ENCODE results near the gene KRT7.
"Not testable (repeated sequence)": the region's sequence is repeated elsewhere in the genome, so short reads cannot be mapped to it uniquely, and the experiment has no call there.

KRT7 gene

DNA sequence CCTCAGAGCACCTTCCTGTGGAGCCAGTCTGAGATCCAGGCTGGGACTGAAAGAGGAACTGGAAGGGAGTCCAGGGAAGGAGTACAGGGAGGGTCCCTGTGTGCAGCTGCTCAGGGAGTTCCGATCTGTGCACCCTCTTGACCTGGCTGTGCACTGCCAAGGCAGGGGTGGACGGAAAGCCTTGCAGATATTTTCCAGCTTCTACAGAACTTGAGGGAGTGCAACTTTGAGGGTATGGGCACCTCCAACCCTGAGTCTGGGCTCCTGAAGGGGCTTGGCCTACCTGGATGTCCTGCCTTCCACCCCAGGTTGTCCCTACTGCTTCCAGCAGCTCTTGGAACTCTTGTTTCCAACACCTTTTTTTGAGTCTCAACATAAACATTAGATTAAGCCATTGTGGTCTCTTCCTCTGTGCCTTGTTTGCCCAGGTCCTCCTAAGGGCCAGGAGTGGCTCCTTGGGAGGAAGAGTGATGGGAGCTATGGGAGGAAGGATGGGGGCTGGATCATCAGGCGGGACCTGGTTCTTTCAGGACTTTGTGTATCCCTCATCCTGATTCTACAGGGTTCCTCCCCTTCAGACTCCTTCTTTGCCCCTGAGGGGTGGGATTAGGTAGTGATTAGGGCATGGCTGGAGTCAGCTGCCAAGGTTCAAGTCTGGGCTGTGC is 3.5 kb downstream of the KRT7 start:
- TF ChIP-seq, protein P1, sequence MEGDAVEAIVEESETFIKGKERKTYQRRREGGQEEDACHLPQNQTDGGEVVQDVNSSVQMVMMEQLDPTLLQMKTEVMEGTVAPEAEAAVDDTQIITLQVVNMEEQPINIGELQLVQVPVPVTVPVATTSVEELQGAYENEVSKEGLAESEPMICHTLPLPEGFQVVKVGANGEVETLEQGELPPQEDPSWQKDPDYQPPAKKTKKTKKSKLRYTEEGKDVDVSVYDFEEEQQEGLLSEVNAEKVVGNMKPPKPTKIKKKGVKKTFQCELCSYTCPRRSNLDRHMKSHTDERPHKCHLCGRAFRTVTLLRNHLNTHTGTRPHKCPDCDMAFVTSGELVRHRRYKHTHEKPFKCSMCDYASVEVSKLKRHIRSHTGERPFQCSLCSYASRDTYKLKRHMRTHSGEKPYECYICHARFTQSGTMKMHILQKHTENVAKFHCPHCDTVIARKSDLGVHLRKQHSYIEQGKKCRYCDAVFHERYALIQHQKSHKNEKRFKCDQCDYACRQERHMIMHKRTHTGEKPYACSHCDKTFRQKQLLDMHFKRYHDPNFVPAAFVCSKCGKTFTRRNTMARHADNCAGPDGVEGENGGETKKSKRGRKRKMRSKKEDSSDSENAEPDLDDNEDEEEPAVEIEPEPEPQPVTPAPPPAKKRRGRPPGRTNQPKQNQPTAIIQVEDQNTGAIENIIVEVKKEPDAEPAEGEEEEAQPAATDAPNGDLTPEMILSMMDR (conservative IDR thresholded peaks at IDR 0.05; ENCODE audit: low read length), result no peak
- no peak overlapping the region for H3K4me3 ChIP-seq (ENCODE audit: low read length)

DNA sequence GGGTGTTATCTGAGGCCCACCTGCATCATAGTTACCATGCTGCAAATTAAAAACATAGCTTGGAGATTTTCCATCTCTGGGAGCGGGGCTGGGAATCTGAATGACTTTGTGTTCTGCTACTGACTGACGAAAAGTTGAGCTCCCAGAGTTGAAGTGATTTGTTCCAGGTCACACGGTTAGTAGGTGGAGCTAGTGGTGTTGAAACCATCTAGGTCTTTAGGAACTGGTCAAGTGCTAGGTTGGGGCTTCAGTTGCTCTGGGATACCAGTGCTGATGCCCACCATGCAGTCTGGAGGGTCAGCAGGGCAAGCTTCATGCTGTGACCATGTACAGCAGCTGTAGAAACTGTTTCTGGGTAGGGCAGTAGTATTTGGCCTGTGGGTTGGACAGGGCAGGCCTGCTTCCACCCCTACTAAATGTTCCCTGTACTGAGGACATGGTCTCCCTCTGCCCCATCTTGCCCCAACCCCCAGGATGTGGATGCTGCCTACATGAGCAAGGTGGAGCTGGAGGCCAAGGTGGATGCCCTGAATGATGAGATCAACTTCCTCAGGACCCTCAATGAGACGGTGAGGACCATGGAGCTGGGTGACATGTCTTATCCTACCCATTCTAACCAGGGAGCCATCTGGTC is 5.3 kb downstream of the KRT7 start:
- TF ChIP-seq, protein P1 (conservative IDR thresholded peaks at IDR 0.05; ENCODE audit: low read length), result no peak
- DNase-seq (ENCODE audit: low read depth), result no peak
- H3K4me3 ChIP-seq (ENCODE audit: low read length), result no peak overlapping the region

More for the DNA sequence above, 3.5 kb downstream of the KRT7 start:
- no peak for DNase-seq (ENCODE audit: low read depth)

DNA sequence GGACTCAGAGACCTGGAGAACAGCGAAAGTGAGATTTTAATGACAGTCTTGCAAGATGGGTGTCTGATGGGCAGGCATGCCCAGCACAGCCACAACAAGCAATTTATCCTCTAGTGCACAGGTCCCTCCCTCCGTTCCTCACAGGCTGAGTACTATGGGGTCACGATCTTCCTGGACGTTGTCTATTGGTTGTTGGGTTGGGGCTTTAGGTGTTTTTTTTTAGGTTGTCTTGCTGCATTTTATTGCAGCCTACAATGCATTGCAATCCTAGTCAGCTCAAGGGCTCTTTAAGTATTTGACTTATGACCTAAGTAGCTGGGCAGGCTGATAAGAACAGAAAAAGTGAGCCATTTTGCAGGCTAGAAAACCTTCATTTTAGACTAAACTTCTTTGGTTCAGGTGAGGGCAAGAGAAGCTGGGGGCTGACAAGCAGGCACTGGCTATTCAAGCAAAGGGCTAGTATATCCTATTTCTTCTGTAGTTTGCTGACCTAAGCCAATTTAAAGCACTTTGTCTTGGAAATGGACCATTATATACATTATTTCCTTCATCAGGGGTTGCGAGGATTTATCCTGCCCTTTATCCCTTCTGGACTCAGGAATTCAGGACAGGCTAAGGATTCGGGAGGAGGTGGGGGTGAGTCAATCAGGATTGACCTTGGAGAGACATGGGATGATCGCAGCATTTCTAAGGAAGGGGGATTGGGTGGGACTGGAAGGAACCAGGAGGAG is 6.0 kb downstream of the KRT7 start:
- no peak overlapping the region for H3K4me3 ChIP-seq (ENCODE audit: low read length)
- no peak for DNase-seq (ENCODE audit: low read depth)
- TF ChIP-seq, protein P1 (conservative IDR thresholded peaks at IDR 0.05; ENCODE audit: low read length), result no peak

DNA sequence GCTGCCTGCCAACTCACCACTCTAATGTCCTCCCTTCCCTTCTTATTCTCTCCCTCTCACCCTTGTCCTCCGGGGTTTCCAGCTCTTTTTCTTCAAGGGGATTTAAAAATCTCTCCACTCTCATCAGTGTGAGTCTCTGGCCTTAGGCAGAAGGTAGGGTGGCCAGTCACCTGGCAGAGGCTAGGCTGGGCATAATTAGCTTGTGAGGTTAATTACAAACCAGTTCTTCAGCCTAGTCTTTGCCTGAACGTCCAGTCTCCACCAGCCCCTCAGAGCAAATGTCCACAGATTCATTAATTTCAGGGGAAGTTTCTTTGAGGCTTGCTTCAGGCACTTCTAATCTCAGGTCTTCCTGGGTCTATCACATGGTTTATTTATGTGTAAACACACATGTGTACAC is 6.7 kb downstream of the KRT7 start:
- DNase-seq (ENCODE audit: low read depth), result no peak
- TF ChIP-seq, protein P1 (conservative IDR thresholded peaks at IDR 0.05; ENCODE audit: low read length), result no peak
- H3K4me3 ChIP-seq (ENCODE audit: low read length), result no peak overlapping the region

DNA sequence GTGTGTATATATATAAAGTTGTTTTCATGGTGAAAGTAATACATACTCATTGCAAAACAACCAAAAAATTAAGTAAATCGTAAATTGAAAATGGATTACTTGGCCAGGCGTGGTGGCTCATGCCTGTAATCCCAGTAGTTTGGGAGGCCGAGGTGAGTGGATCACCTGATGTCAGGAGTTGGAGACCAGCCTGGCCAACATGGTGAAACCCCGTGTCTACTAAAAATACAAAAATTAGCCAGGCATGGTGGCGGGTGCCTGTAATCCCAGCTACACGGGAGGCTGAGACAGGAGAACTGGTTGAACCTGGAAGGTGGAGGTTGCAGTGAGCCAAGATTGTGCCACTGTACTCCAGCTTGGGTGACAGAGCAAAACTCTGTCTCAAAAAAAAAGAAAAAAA is 7.2 kb downstream of the KRT7 start:
- not testable (repeated sequence) for DNase-seq (ENCODE audit: low read depth); H3K4me3 ChIP-seq (ENCODE audit: low read length)

DNA sequence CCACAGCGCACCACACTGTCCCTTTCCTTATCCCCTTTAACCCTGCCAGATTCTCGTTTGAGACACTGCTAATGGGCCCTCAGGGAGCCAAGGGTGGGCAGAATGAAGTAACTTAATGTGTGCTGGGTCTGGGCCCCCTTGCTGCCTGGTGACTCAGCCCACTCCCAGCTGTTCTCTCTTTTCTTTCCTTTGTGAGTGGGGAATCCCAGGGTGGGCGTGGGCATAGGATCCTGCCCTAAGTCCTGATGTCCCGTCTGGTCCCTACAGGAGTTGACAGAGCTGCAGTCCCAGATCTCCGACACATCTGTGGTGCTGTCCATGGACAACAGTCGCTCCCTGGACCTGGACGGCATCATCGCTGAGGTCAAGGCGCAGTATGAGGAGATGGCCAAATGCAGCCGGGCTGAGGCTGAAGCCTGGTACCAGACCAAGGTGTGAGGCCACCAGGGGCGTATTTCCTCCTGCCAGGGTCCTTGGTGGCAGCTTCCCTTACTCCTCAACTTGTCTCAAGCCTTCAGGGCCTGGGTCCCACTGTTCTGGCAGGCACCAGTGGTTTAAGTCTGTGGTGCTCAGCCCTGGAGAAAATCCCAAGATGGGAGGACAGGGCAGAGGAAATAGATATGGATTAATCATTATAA is 8.3 kb downstream of the KRT7 start:
- H3K4me3 ChIP-seq (ENCODE audit: low read length), result no peak overlapping the region
- TF ChIP-seq, protein P1 (conservative IDR thresholded peaks at IDR 0.05; ENCODE audit: low read length), result no peak
- no peak for DNase-seq (ENCODE audit: low read depth)

DNA sequence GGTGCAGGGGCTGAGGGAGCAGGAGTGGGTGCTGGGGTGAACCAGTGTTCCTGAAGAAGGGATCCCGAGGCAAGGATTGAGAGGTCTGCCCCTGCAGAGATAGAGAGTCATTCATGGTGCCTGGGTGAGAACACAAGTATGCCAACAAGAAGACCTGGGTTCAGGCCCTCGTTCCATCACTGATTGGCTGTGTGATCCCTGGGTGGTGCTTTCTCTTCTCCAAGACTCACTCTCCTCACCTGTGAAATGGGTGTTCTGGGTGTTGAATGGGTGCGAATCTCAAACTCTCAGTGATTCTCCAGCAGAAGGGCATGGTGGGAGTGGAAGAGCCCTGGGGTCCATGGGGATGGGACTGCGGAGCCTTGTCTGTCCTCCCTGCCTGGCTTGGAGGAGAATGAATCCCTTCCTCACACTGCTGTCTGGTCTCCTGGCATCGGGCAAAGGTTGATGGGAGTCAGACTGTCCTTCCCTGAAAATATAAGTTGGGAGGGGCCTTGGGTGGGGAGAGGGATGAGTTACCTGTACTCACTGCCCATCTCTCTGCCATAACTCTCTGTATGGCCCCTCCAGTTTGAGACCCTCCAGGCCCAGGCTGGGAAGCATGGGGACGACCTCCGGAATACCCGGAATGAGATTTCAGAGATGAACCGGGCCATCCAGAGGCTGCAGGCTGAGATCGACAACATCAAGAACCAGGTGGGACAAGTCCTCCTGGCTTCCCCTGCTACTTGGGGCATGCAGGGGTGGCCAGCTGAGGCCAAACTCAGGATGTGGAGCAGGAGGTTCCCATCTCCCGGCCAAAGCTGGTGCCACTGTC is 9.6 kb downstream of the KRT7 start:
- no peak for DNase-seq (ENCODE audit: low read depth)
- TF ChIP-seq, protein P1 (conservative IDR thresholded peaks at IDR 0.05; ENCODE audit: low read length), result no peak
- no peak overlapping the region for H3K4me3 ChIP-seq (ENCODE audit: low read length)
